Prostate gland (tissue), 2 donors: Measurements from ENCODE around the gene LTBP2. TPM values are rescaled to one million over a fixed set of nuclear protein-coding genes. Genes with fewer than 3 reads are reported as not detected.

Experiments used
- DNase-seq: peaks from one replicate; pipeline ENCODE4 v3.0.0-alpha.2; 2019; ENCODE audit warnings: low spot score
- H3K27ac ChIP-seq, 2 donors: fragments of 200-600 bp; sonication (generic); 2 replicates each; pipeline ENCODE4 v1.5.1; 2017 to 2019
- H3K27me3 ChIP-seq: fragments of 200-600 bp; sonication (generic); replicated peaks from 2 replicates; pipeline ENCODE4 v1.5.1; 2019; ENCODE audit not compliant: insufficient read depth
- H3K36me3 ChIP-seq, 2 donors: fragments of 200-600 bp; sonication (generic); 1 replicate in 1 of 2; 2 replicates in 1 of 2; pipeline versions ENCODE4 v1.5.1 to v1.8.1; 2017 to 2019
- H3K4me1 ChIP-seq: fragments of 200-600 bp; sonication (generic); replicated peaks from 2 replicates; pipeline ENCODE4 v1.5.1; 2019
- H3K4me3 ChIP-seq, 2 donors: fragments of 200-600 bp; sonication (generic); 2 replicates each; pipeline ENCODE4 v1.5.1; 2017 to 2019
- H3K9me3 ChIP-seq: fragments of 200-600 bp; sonication (generic); 2 replicates; pipeline ENCODE4 v1.5.1; 2017
- CTCF ChIP-seq, 4 experiments: fragments of 200-600 bp in 2 of 4; fragments of 450-650 bp in 2 of 4; sonication (generic) in 2 of 4; IDR thresholded peaks; 1 replicate in 3 of 4; 2 replicates in 1 of 4; pipeline ENCODE4 v1.5.1; 2016 to 2019; ENCODE audit warnings: antibody characterized with exemption in 4 of 4, mild to moderate bottlenecking in 2 of 4, moderate library complexity in 2 of 4
- POLR2A ChIP-seq: fragments of 450-650 bp; IDR thresholded peaks from one replicate; pipeline ENCODE4 v1.6.1; 2016; ENCODE audit warnings: antibody characterized with exemption, mild to moderate bottlenecking
- POLR2AphosphoS5 ChIP-seq: sonication (generic); formaldehyde crosslinking; IDR thresholded peaks from one replicate; pipeline ENCODE4 v1.6.1; 2017; ENCODE audit warnings: antibody characterized with exemption
- WGBS: methylation state at CpG from one replicate; pipeline ENCODE4 v1.1.5; 2018; 5-methylcytosine and 5-hydroxymethylcytosine counted together
- intact Hi-C: fragments of 100-400 bp; cut with DNase I; formaldehyde crosslinking; loops from one replicate; pipeline ENCODE4 v1.14.2; 2022
- total RNA-seq, 2 donors: library from RNA; depleted of rRNA; stranded (reverse); fragments of >200 nt; gene quantifications; one replicate each; pipeline ENCODE4 v1.1.0, GENCODE V29; 2016

The LTBP2 gene
- total RNA-seq, 2 donors from 2014 or later = 47.0 to 90.7 TPM

GRCh38 chr14:74516451-74517160 is 95.4 kb downstream of the LTBP2 start:
- 85% methylated on average over 12 of the region's 12 CpGs for WGBS
- intact Hi-C loops = no loop called here
- DNase-seq = no peak

GRCh38 chr14:74515891-74516412 is 96.1 kb downstream of the LTBP2 start:
- H3K4me1 ChIP-seq = no peaks in the 10 kb centered on the region
- WGBS = 91% methylated on average over 8 of the region's 8 CpGs
- H3K4me3 ChIP-seq = no peak overlapping the region
- TF ChIP-seq POLR2A = no peak
- TF ChIP-seq CTCF (IDR thresholded peaks at IDR 0.05) = no peak
- TF ChIP-seq POLR2AphosphoS5 = no peak
- no peaks in the 10 kb centered on the region for H3K36me3 ChIP-seq
- no peak overlapping the region for H3K27ac ChIP-seq
- H3K9me3 ChIP-seq = no peaks in the 10 kb centered on the region
- H3K27me3 ChIP-seq = no peaks in the 10 kb centered on the region
- intact Hi-C loops = no loop called here
- DNase-seq = no peak

More at GRCh38 chr14:74516451-74517160, 95.4 kb downstream of the LTBP2 start:
- H3K27ac ChIP-seq = no peak overlapping the region
- H3K36me3 ChIP-seq = peaks cover 0 to 4% of the 10 kb centered on the region in 2 donors
- TF ChIP-seq POLR2AphosphoS5 (no peak), CTCF (IDR thresholded peaks at IDR 0.05) (no peak), POLR2A (no peak)
- H3K27me3 ChIP-seq = no peaks in the 10 kb centered on the region
- no peaks in the 10 kb centered on the region for H3K4me1 ChIP-seq
- no peaks in the 10 kb centered on the region for H3K9me3 ChIP-seq
- no peak overlapping the region for H3K4me3 ChIP-seq

GRCh38 chr14:74514471-74514941 is 97.5 kb downstream of the LTBP2 start:
- intact Hi-C loops = no loop called here
- Histone ChIP-seq H3K9me3 (no peaks in the 10 kb centered on the region), H3K36me3 (no peaks in the 10 kb centered on the region), H3K4me3 (no peak overlapping the region), H3K27ac (no peak overlapping the region), H3K27me3 (no peaks in the 10 kb centered on the region), H3K4me1 (no peaks in the 10 kb centered on the region)
- TF ChIP-seq CTCF (IDR thresholded peaks at IDR 0.05) = no peak
- TF ChIP-seq POLR2AphosphoS5 = no peak
- TF ChIP-seq POLR2A = no peak
- WGBS = 65% methylated on average over 13 of the region's 13 CpGs
- DNase-seq = no peak

GRCh38 chr14:74511966-74512830 is 99.8 kb downstream of the LTBP2 start:
- no peaks in the 10 kb centered on the region for H3K4me1 ChIP-seq
- DNase-seq = no peak
- H3K36me3 ChIP-seq = no peaks in the 10 kb centered on the region
- H3K27me3 ChIP-seq = no peaks in the 10 kb centered on the region
- intact Hi-C loops = no loop called here
- no peak for TF ChIP-seq POLR2AphosphoS5
- TF ChIP-seq CTCF (IDR thresholded peaks at IDR 0.05) = no peak
- no peak for TF ChIP-seq POLR2A
- H3K9me3 ChIP-seq = no peaks in the 10 kb centered on the region
- H3K27ac ChIP-seq = no peak overlapping the region
- no peak overlapping the region for H3K4me3 ChIP-seq
- WGBS = 85% methylated on average over 10 of the region's 10 CpGs
